Uterus (tissue), 4 donors: ENCODE data around the gene RNF6. TPM values are rescaled to one million over a fixed set of nuclear protein-coding genes. Genes with fewer than 3 reads are reported as not detected.

Experiments
- DNase-seq, 2 donors: peaks; one replicate each; pipeline ENCODE4 v3.0.0-alpha.2; 2019 to 2020
- H3K27ac ChIP-seq, 2 donors: fragments of 200-600 bp; sonication (generic); 1 replicate in 1 of 2; 2 replicates in 1 of 2; pipeline ENCODE4 v1.5.1; 2016 to 2018
- H3K27me3 ChIP-seq, 2 donors: fragments of 200-600 bp; sonication (generic); one replicate each; pipeline ENCODE4 v1.5.1; 2018 to 2019; ENCODE audit warnings: control low read depth in 1 of 2
- H3K36me3 ChIP-seq, 2 donors: fragments of 200-600 bp; sonication (generic); one replicate each; pipeline ENCODE4 v1.5.1; 2019; ENCODE audit warnings: control low read depth in 1 of 2
- H3K4me1 ChIP-seq, 2 donors: fragments of 200-600 bp; sonication (generic); one replicate each; pipeline ENCODE4 v1.5.1; 2018 to 2019; ENCODE audit warnings: control low read depth in 1 of 2
- H3K4me3 ChIP-seq, 2 donors: fragments of 200-600 bp; sonication (generic); 1 replicate in 1 of 2; 2 replicates in 1 of 2; pipeline ENCODE4 v1.5.1; 2018 to 2019; ENCODE audit warnings: mild to moderate bottlenecking in 1 of 2
- H3K9me3 ChIP-seq, 2 donors: fragments of 200-600 bp; sonication (generic); one replicate each; pipeline ENCODE4 v1.5.1; 2019; ENCODE audit warnings: control low read depth in 1 of 2
- POLR2A ChIP-seq, 2 donors: fragments of 450-650 bp; IDR thresholded peaks; one replicate each; pipeline ENCODE4 v1.6.1; 2016; ENCODE audit warnings: antibody characterized with exemption in 2 of 2, mild to moderate bottlenecking in 1 of 2, moderate library complexity in 1 of 2
- intact Hi-C: fragments of 100-400 bp; cut with DNase I; formaldehyde crosslinking; loops from one replicate; pipeline ENCODE4 v1.15.1; 2023; ENCODE audit warnings: low total_unique reads
- total RNA-seq, 4 donors: library from RNA; depleted of rRNA in 3 of 4; stranded (reverse); fragments of >200 nt in 3 of 4; gene quantifications; one replicate each; pipeline versions ENCODE4 v1.1.0 to v1.2.4, GENCODE V29; 2014 to 2023
- TF ChIP-seq, protein P1 (sequence below), 4 experiments: fragments of 200-600 bp in 2 of 4; fragments of 450-650 bp in 2 of 4; sonication (generic) in 2 of 4; IDR thresholded peaks; one replicate each; pipeline ENCODE4 v1.5.1; 2016 to 2019; ENCODE audit warnings: antibody characterized with exemption in 4 of 4, mild to moderate bottlenecking in 2 of 4, moderate library complexity in 1 of 4
- donor health status: DM: yes; HTN: yes; CAD: no.

RNF6 gene
- total RNA-seq, 4 donors from 2014 or later, result 12.0 to 32.4 (median 20.0) TPM

GRCh38 chr13:26225896-26226617 is 3.9 kb upstream of the RNF6 start:
- no peak overlapping the region for H3K27ac ChIP-seq
- TF ChIP-seq, protein P1, sequence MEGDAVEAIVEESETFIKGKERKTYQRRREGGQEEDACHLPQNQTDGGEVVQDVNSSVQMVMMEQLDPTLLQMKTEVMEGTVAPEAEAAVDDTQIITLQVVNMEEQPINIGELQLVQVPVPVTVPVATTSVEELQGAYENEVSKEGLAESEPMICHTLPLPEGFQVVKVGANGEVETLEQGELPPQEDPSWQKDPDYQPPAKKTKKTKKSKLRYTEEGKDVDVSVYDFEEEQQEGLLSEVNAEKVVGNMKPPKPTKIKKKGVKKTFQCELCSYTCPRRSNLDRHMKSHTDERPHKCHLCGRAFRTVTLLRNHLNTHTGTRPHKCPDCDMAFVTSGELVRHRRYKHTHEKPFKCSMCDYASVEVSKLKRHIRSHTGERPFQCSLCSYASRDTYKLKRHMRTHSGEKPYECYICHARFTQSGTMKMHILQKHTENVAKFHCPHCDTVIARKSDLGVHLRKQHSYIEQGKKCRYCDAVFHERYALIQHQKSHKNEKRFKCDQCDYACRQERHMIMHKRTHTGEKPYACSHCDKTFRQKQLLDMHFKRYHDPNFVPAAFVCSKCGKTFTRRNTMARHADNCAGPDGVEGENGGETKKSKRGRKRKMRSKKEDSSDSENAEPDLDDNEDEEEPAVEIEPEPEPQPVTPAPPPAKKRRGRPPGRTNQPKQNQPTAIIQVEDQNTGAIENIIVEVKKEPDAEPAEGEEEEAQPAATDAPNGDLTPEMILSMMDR (IDR thresholded peaks at IDR 0.05), result no peak
- TF ChIP-seq POLR2A (IDR thresholded peaks at IDR 0.05), result no peak
- H3K4me3 ChIP-seq, result no peak overlapping the region
- intact Hi-C loops, result no loop called here
- H3K36me3 ChIP-seq, result no peaks in the 10 kb centered on the region
- no peaks in the 10 kb centered on the region for H3K27me3 ChIP-seq
- no peak for DNase-seq
- no peaks in the 10 kb centered on the region for H3K9me3 ChIP-seq
- H3K4me1 ChIP-seq, result no peaks in the 10 kb centered on the region

DNA sequence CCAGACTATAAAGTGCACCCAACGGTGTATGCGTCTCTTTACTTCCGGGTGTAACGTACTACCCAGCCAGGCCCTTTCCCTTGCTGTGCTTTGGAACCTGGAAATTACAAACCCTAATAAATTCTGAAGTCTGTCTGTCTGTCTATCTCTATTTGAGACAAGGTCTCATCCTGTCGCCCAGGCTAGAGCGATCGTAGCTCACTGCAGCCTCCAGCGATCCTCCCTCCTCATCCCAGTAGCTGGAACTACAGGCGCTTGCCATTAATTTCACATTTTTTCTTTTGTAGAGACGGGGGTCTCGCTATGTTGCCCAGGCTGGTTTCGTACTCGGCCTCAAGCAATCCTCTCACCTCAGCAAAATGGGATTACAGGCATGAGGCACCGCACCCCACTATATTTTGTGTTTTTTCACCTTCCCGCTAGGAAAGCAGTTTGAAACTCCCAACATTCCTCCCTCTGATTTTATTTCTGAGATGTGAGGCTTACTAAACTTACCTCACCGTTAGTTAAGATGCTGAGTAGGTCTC is 469 bp upstream of the RNF6 start:
- DNase-seq, result no peak
- Histone ChIP-seq H3K4me3 (peak overlapping the region; percentile 84 to 98), H3K4me1 (peaks cover 0 to 10% of the 10 kb centered on the region in 2 donors), H3K36me3 (no peaks in the 10 kb centered on the region), H3K9me3 (no peaks in the 10 kb centered on the region), H3K27ac (peak overlapping the region; percentile 91 to 96), H3K27me3 (no peaks in the 10 kb centered on the region)
- intact Hi-C loops, result no loop called here
- TF ChIP-seq POLR2A (IDR thresholded peaks at IDR 0.05), result no peak
- TF ChIP-seq, protein P1 (IDR thresholded peaks at IDR 0.05), result no peak

GRCh38 chr13:26221399-26221720 is 754 bp downstream of the RNF6 start:
- H3K36me3 ChIP-seq, result no peaks in the 10 kb centered on the region
- intact Hi-C loops, result no loop called here
- no peak for DNase-seq
- H3K9me3 ChIP-seq, result no peaks in the 10 kb centered on the region
- no peaks in the 10 kb centered on the region for H3K27me3 ChIP-seq
- TF ChIP-seq, protein P1 (IDR thresholded peaks at IDR 0.05), result no peak
- no peak for TF ChIP-seq POLR2A (IDR thresholded peaks at IDR 0.05)
- H3K4me1 ChIP-seq, result peaks cover 0 to 10% of the 10 kb centered on the region in 2 donors
- peak overlapping the region; percentile 84 to 98 for H3K4me3 ChIP-seq
- peak overlapping the region; percentile 91 to 96 for H3K27ac ChIP-seq

GRCh38 chr13:26220575-26220974 is 1.5 kb downstream of the RNF6 start:
- Histone ChIP-seq H3K27me3 (no peaks in the 10 kb centered on the region), H3K4me1 (peaks cover 0 to 10% of the 10 kb centered on the region in 2 donors), H3K9me3 (no peaks in the 10 kb centered on the region), H3K36me3 (no peaks in the 10 kb centered on the region), H3K4me3 (peak overlapping the region in 1 of 2 donors; percentile 84), H3K27ac (no peak overlapping the region)
- intact Hi-C loops, result no loop called here
- TF ChIP-seq, protein P1 (IDR thresholded peaks at IDR 0.05), result no peak
- TF ChIP-seq POLR2A (IDR thresholded peaks at IDR 0.05), result no peak
- DNase-seq, result no peak

GRCh38 chr13:26219726-26220125 is 2.4 kb downstream of the RNF6 start:
- no peak for DNase-seq
- intact Hi-C loops, result no loop called here
- H3K27me3 ChIP-seq, result no peaks in the 10 kb centered on the region
- peaks cover 0 to 10% of the 10 kb centered on the region in 2 donors for H3K4me1 ChIP-seq
- TF ChIP-seq, protein P1 (IDR thresholded peaks at IDR 0.05), result no peak
- no peak for TF ChIP-seq POLR2A (IDR thresholded peaks at IDR 0.05)
- no peak overlapping the region for H3K4me3 ChIP-seq
- no peaks in the 10 kb centered on the region for H3K36me3 ChIP-seq
- no peak overlapping the region for H3K27ac ChIP-seq
- no peaks in the 10 kb centered on the region for H3K9me3 ChIP-seq
